KMS-11 (cell line): ENCODE results near the gene MEIS1.
A peak's percentile ranks its signal among the peaks of the same experiment; 100 is the strongest.

Experiments
- H2AFZ ChIP-seq: fragments of 200-600 bp; sonication (generic); 2 replicates; pipeline ENCODE4 v1.6.1; 2016; ENCODE audit warnings: antibody characterized with exemption, mixed run types, low read depth
- H3K27ac ChIP-seq: fragments of 200-600 bp; sonication (generic); 2 replicates; pipeline ENCODE4 v1.6.1; 2016; ENCODE audit warnings: mild to moderate bottlenecking, mixed run types
- H3K27me3 ChIP-seq: fragments of 200-600 bp; sonication (generic); 2 replicates; pipeline ENCODE4 v1.6.1; 2017; ENCODE audit warnings: mild to moderate bottlenecking, low read depth, mixed run types, moderate library complexity; ENCODE audit not compliant: insufficient read depth
- H3K36me3 ChIP-seq: fragments of 200-600 bp; sonication (generic); 2 replicates; pipeline ENCODE4 v1.6.1; 2017; ENCODE audit warnings: mild to moderate bottlenecking, mixed run types; ENCODE audit not compliant: insufficient read depth
- H3K4me1 ChIP-seq: fragments of 200-600 bp; sonication (generic); 2 replicates; pipeline ENCODE4 v1.6.1; 2016; ENCODE audit warnings: mild to moderate bottlenecking, low read depth, mixed run types; ENCODE audit not compliant: poor library complexity, severe bottlenecking
- H3K4me2 ChIP-seq: fragments of 200-600 bp; sonication (generic); 2 replicates; pipeline ENCODE4 v1.7.0; 2016; ENCODE audit warnings: mild to moderate bottlenecking, mixed run types
- H3K4me3 ChIP-seq: fragments of 200-600 bp; sonication (generic); IDR thresholded peaks from 2 replicates; pipeline ENCODE4 v1.6.1; 2017; ENCODE audit warnings: low read depth, low read length, mixed read lengths; ENCODE audit not compliant: insufficient read depth
- H3K79me2 ChIP-seq: fragments of 200-600 bp; sonication (generic); 2 replicates; pipeline ENCODE4 v1.6.1; 2016; ENCODE audit warnings: low read depth, mixed run types; ENCODE audit not compliant: insufficient read depth
- H3K9ac ChIP-seq: fragments of 200-600 bp; sonication (generic); 2 replicates; pipeline ENCODE4 v1.6.1; 2016; ENCODE audit warnings: mild to moderate bottlenecking, mixed run types
- H4K20me1 ChIP-seq: fragments of 200-600 bp; sonication (generic); 2 replicates; pipeline ENCODE4 v1.6.1; 2016; ENCODE audit warnings: mild to moderate bottlenecking, mixed run types; ENCODE audit not compliant: insufficient read depth
- CTCF ChIP-seq: fragments of 200-600 bp; sonication (generic); conservative IDR thresholded peaks from 2 replicates; pipeline ENCODE4 v1.6.1; 2017; ENCODE audit warnings: low read depth, mild to moderate bottlenecking, antibody characterized with exemption, low read length, moderate library complexity, mixed read lengths

Gene MEIS1

GRCh38 chr2:66436581-66437001 lies 1.7 kb downstream of the MEIS1 start:
- 0 out of 2 replicates have a peak overlapping the region, but pooled peaks have one; percentile 21 for H2AFZ ChIP-seq
- peak overlapping the region; percentile 94 for H3K27ac ChIP-seq
- no peak for TF ChIP-seq CTCF
- no peak overlapping the region for H3K4me3 ChIP-seq
- peak overlapping the region; percentile 94 for H3K4me2 ChIP-seq
- H3K36me3 ChIP-seq = no peaks in the 10 kb centered on the region
- H3K79me2 ChIP-seq = peaks cover 41% of the 10 kb centered on the region
- no peaks in the 10 kb centered on the region for H4K20me1 ChIP-seq
- H3K9ac ChIP-seq = peak overlapping the region; percentile 92
- H3K4me1 ChIP-seq = peaks cover 15% of the 10 kb centered on the region
- no peaks in the 10 kb centered on the region for H3K27me3 ChIP-seq

- Histone ChIP-seq H3K79me2 (peaks cover 41% of the 10 kb centered on the region), H4K20me1 (no peaks in the 10 kb centered on the region), H3K27me3 (no peaks in the 10 kb centered on the region), H3K9ac (peak overlapping the region; percentile 92), H3K4me1 (peaks cover 16% of the 10 kb centered on the region), H3K4me3 (peak overlapping the region; percentile 27), H2AFZ (0 out of 2 replicates have a peak overlapping the region, but pooled peaks have one; percentile 21), H3K4me2 (peak overlapping the region; percentile 94), H3K27ac (peak overlapping the region; percentile 94), H3K36me3 (no peaks in the 10 kb centered on the region)
- TF ChIP-seq CTCF = no peak
Observed at GRCh38 chr2:66437109-66437690, 2.3 kb downstream of the MEIS1 start.

DNA sequence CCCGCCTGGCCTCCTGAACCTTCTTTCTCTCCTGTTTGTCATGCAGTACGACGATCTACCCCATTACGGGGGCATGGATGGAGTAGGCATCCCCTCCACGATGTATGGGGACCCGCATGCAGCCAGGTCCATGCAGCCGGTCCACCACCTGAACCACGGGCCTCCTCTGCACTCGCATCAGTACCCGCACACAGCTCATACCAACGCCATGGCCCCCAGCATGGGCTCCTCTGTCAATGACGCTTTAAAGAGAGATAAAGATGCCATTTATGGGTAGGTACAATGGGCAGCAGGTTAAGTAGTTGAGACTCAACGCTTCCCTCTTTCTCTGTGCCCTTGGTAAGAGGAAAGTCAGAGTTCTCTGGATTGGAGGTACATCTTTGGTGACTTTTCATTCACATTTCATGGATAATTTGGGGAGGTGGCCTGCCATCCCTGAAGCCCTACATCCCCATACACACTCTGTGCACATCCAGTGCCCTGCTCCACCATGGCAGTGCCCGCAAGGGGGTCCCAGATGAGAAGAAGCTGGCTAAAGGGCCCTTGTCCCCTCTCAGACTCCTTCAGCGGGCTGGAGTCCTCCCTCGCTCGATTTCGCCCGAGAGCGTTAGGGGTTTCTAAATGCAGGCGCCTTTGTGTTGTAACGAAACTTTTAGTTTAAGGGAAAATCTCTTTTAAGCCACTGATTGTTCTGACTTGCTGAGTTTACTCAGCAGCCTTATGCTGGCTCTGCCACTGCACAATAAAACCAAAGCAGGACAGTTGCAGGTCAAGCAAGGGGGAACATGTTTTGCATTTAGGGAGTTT lies 3.0 kb downstream of the MEIS1 start:
- Histone ChIP-seq H3K4me3 (no peak overlapping the region), H3K4me1 (peaks cover 16% of the 10 kb centered on the region), H3K27ac (peak overlapping the region; percentile 94), H3K9ac (peak overlapping the region; percentile 92), H3K79me2 (peaks cover 41% of the 10 kb centered on the region), H3K4me2 (peak overlapping the region; percentile 94), H4K20me1 (no peaks in the 10 kb centered on the region), H3K27me3 (no peaks in the 10 kb centered on the region), H3K36me3 (no peaks in the 10 kb centered on the region), H2AFZ (no peak overlapping the region)
- no peak for TF ChIP-seq CTCF

- no peaks in the 10 kb centered on the region for H3K36me3 ChIP-seq
- no peak overlapping the region for H2AFZ ChIP-seq
- H3K27me3 ChIP-seq = no peaks in the 10 kb centered on the region
- peaks cover 16% of the 10 kb centered on the region for H3K4me1 ChIP-seq
- no peak overlapping the region for H3K4me3 ChIP-seq
- peak overlapping the region; percentile 94; the same call in 1 of the 2 replicates for H3K4me2 ChIP-seq
- H3K9ac ChIP-seq = peak overlapping the region; percentile 92
- H3K79me2 ChIP-seq = peaks cover 41% of the 10 kb centered on the region
- TF ChIP-seq CTCF = no peak
- peak overlapping the region; percentile 94 for H3K27ac ChIP-seq
- no peaks in the 10 kb centered on the region for H4K20me1 ChIP-seq
Observed at GRCh38 chr2:66438498-66438833, 3.5 kb downstream of the MEIS1 start.
